Kidney epithelial cell (primary cell): ENCODE results near the gene SLC35F3. TPM values are rescaled to one million over a fixed set of nuclear protein-coding genes. Genes with fewer than 3 reads are reported as not detected.
"Not testable (repeated sequence)": the region's sequence is repeated elsewhere in the genome, so short reads cannot be mapped to it uniquely, and the experiment has no call there.

Experiments
- DNase-seq: peaks from one replicate; pipeline ENCODE4 v3.0.0-alpha.2; 2010; ENCODE audit warnings: low read depth
- H3K27me3 ChIP-seq: 2 replicates; pipeline ENCODE4 v1.6.0; 2011; ENCODE audit warnings: low read length; ENCODE audit not compliant: control insufficient read depth, insufficient read depth
- H3K36me3 ChIP-seq: 2 replicates; pipeline ENCODE4 v1.5.1; 2011; ENCODE audit warnings: low read length; ENCODE audit not compliant: control insufficient read depth, insufficient read depth
- H3K4me3 ChIP-seq: 2 replicates; pipeline ENCODE4 v1.5.1; 2011; ENCODE audit warnings: low read depth, mild to moderate bottlenecking, control low read depth, low read length
- total RNA-seq: library from RNA; depleted of rRNA; stranded (reverse); fragments of >200 nt; gene quantifications from 2 replicates; pipeline ENCODE4 v1.2.3, GENCODE V29; 2015
- TF ChIP-seq, protein P1 (sequence below): IDR thresholded peaks from 2 replicates; pipeline ENCODE4 v1.5.1; 2011; ENCODE audit warnings: mild to moderate bottlenecking, moderate library complexity, low read length, control low read depth, inconsistent platforms; ENCODE audit not compliant: insufficient read depth, poor library complexity, severe bottlenecking

Gene SLC35F3
- total RNA-seq, 1 donor from 2014 or later = 1.1 TPM

GRCh38 chr1:234175363-234175762 lies 270.9 kb downstream of the SLC35F3 start:
- H3K4me3 ChIP-seq = no peak overlapping the region
- H3K36me3 ChIP-seq = no peaks in the 10 kb centered on the region
- TF ChIP-seq, protein P1, sequence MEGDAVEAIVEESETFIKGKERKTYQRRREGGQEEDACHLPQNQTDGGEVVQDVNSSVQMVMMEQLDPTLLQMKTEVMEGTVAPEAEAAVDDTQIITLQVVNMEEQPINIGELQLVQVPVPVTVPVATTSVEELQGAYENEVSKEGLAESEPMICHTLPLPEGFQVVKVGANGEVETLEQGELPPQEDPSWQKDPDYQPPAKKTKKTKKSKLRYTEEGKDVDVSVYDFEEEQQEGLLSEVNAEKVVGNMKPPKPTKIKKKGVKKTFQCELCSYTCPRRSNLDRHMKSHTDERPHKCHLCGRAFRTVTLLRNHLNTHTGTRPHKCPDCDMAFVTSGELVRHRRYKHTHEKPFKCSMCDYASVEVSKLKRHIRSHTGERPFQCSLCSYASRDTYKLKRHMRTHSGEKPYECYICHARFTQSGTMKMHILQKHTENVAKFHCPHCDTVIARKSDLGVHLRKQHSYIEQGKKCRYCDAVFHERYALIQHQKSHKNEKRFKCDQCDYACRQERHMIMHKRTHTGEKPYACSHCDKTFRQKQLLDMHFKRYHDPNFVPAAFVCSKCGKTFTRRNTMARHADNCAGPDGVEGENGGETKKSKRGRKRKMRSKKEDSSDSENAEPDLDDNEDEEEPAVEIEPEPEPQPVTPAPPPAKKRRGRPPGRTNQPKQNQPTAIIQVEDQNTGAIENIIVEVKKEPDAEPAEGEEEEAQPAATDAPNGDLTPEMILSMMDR = no peak
- no peaks in the 10 kb centered on the region for H3K27me3 ChIP-seq
- DNase-seq = no peak

DNA sequence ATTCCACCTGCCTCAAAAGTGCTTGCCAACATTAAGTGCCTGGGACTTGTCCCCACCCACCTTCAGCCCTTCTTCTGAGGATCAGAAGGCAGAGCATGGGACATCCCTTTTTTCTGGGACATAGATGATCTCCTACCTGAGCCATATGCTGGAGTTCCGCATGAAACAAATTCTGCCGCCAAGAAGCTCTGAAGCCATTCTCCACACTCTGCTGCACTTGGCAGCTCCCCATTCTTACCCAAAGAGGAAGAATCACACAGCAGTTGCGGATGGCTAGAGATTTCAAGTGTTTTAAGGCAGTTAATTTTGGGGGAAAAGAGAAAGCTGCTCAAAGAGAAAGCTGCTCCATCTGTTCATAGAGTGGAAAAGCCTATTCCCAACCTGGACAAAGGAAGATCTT lies 271.5 kb downstream of the SLC35F3 start:
- H3K27me3 ChIP-seq = no peaks in the 10 kb centered on the region
- no peak for DNase-seq
- H3K4me3 ChIP-seq = no peak overlapping the region
- H3K36me3 ChIP-seq = no peaks in the 10 kb centered on the region
- TF ChIP-seq, protein P1 = no peak

DNA sequence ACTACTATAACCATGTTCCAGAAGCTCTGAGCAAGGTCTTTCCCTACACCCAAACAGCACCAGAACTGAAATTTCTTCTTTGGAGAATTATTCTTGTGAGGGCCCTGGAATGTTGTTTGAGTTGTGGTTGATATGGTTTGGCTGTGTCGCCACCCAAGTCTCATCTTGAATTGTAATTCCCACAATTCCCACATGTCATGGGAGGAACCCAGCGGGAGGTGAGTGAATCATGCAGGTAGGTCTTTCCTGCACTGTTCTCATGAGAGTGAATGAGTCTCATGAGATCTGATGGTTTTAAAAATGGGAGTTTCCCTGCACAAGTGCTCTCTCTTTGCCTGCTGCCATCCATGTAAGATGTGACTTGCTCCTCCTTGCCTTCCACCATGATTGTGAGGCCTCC lies 272.4 kb downstream of the SLC35F3 start:
- H3K27me3 ChIP-seq, DNase-seq, H3K4me3 ChIP-seq, H3K36me3 ChIP-seq: not testable (repeated sequence)

DNA sequence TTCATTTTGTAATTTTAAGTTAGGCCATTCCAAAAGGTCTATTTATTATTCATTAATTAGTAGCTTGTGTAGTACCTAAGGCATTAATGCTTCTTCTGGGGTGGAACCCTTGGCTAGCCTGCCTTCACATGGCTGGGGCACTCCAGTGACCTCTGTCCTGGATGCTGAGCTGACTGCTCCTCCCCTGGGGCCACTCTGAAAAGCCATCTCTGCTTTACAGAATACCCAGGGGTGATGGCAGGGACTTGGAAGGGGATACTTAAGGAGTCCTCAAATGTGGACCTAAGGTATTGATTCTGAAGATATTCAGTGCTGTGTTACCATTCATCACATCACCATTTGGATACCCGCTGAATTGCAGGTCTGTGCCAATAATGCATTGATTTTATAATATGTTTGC lies 281.0 kb downstream of the SLC35F3 start:
- Histone ChIP-seq H3K4me3 (no peak overlapping the region), H3K36me3 (no peaks in the 10 kb centered on the region), H3K27me3 (no peaks in the 10 kb centered on the region)
- TF ChIP-seq, protein P1 = no peak
- no peak for DNase-seq

DNA sequence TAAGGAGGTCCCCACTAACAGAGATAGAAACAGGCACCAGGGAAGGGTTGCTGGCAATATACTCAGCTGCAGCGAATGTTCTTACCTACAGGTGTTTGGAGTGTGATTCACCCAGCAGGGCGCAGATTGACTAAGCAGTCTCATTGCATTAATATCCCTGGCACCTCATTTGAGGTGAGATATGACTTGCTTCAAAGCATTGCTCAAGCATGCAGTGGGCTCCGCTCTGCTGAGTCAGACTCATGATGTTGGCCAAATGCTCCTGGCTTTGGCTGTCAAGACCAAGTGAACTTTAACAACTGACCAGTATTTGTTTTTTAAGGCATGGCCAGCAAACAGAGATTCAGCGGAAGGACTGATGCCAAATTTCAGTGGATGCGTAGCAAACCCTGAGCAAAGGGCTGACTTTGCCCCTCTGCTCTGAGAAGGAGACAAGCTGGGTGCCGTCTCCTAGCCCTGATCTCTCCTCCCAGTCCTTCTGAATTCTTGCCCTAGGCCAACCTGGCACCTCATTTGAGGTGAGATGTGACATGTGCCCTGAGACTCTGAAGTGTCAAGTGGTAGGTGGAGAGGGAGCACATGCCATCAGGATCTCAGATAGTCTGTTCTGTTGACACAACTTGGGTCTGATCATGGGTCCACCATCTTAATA lies 281.7 kb downstream of the SLC35F3 start:
- TF ChIP-seq, protein P1 = no peak
- Histone ChIP-seq H3K36me3 (no peaks in the 10 kb centered on the region), H3K27me3 (no peaks in the 10 kb centered on the region), H3K4me3 (no peak overlapping the region)
- peak; percentile 96 for DNase-seq

DNA sequence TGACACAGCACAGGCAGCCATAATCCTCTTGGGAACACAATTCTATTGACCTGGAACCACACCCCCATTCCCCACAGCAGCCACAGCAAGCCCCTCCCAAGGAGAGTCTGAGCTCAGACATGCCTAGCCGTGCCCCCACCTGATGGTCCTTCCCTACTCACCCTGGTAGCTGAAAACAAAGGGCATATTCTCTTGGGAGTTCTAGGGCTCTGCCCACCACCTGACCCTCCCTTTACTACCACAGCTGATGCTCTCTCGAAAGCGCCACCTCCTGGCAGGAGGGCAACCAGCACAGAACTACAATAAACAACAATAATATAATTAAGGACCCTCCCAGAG lies 283.9 kb downstream of the SLC35F3 start:
- Histone ChIP-seq H3K4me3 (no peak overlapping the region), H3K36me3 (no peaks in the 10 kb centered on the region), H3K27me3 (no peaks in the 10 kb centered on the region)
- TF ChIP-seq, protein P1 = peak; percentile 17
- no peak for DNase-seq
